Tibial nerve (tissue), 4 donors: ENCODE results near the gene GRHL1. TPM values are rescaled to one million over a fixed set of nuclear protein-coding genes. Genes with fewer than 3 reads are reported as not detected.
"Not testable (repeated sequence)": the region's sequence is repeated elsewhere in the genome, so short reads cannot be mapped to it uniquely, and the experiment has no call there.

ENCODE experiments used
- DNase-seq, 2 donors: peaks; one replicate each; pipeline ENCODE4 v3.0.0-alpha.2; 2019; ENCODE audit warnings: low spot score in 2 of 2
- H3K27ac ChIP-seq, 4 donors: fragments of 200-600 bp; sonication (generic) in 3 of 4; one replicate each; pipeline ENCODE4 v1.5.1; 2017 to 2019; ENCODE audit warnings: mild to moderate bottlenecking in 1 of 4
- H3K27me3 ChIP-seq, 2 donors: fragments of 200-600 bp; sonication (generic) in 1 of 2; one replicate each; pipeline versions ENCODE4 v1.5.1 to v1.6.0; 2017 to 2019
- H3K36me3 ChIP-seq, 3 donors: fragments of 200-600 bp; sonication (generic); one replicate each; pipeline ENCODE4 v1.5.1; 2018 to 2019
- H3K4me1 ChIP-seq, 4 donors: fragments of 200-600 bp; sonication (generic) in 3 of 4; one replicate each; pipeline ENCODE4 v1.5.1; 2017 to 2019
- H3K4me3 ChIP-seq, 4 donors: fragments of 200-600 bp; sonication (generic) in 3 of 4; one replicate each; pipeline ENCODE4 v1.5.1; 2017 to 2019; ENCODE audit warnings: mild to moderate bottlenecking in 1 of 4, moderate library complexity in 1 of 4
- H3K9me3 ChIP-seq, 4 donors: fragments of 200-600 bp; sonication (generic) in 3 of 4; one replicate each; pipeline ENCODE4 v1.5.1; 2017 to 2019
- EP300 ChIP-seq, 2 donors: sonication (generic); formaldehyde crosslinking; IDR thresholded peaks; one replicate each; pipeline ENCODE4 v1.6.1; 2017; ENCODE audit warnings: antibody characterized with exemption in 2 of 2, mild to moderate bottlenecking in 1 of 2
- POLR2A ChIP-seq, 2 donors: fragments of 450-650 bp; IDR thresholded peaks; one replicate each; pipeline ENCODE4 v1.6.1; 2017; ENCODE audit warnings: antibody characterized with exemption in 2 of 2, mild to moderate bottlenecking in 2 of 2, moderate library complexity in 2 of 2
- WGBS, 2 donors: methylation state at CpG; one replicate each; pipeline ENCODE4 v1.1.5; 2018; 5-methylcytosine and 5-hydroxymethylcytosine counted together
- total RNA-seq, 4 donors: library from RNA; depleted of rRNA; stranded (reverse); fragments of >200 nt; gene quantifications; one replicate each; pipeline ENCODE4 v1.1.0, GENCODE V29; 2016
- TF ChIP-seq, protein P1 (sequence below), 5 experiments: fragments of 200-600 bp in 3 of 5; fragments of 450-650 bp in 2 of 5; sonication (generic) in 3 of 5; IDR thresholded peaks; one replicate each; pipeline ENCODE4 v1.5.1; 2016 to 2019; ENCODE audit warnings: antibody characterized with exemption in 5 of 5, mild to moderate bottlenecking in 3 of 5, moderate library complexity in 2 of 5

The GRHL1 gene
- total RNA-seq, 4 donors from 2014 or later, result 0.66 to 4.2 (median 2.3) TPM; not detected in 1

GRCh38 chr2:10008809-10009176 is 57.3 kb downstream of the GRHL1 start:
- Histone ChIP-seq H3K4me1 (peaks cover 0 to 43% (median 22%) of the 10 kb centered on the region in 4 donors), H3K27me3 (no peaks in the 10 kb centered on the region), H3K9me3 (no peaks in the 10 kb centered on the region), H3K27ac (peak overlapping the region in 2 of 4 donors; percentile 65 to 74), H3K4me3 (no peak overlapping the region), H3K36me3 (no peaks in the 10 kb centered on the region)
- TF ChIP-seq EP300 (IDR thresholded peaks at IDR 0.05) (no peak), POLR2A (IDR thresholded peaks at IDR 0.05) (no peak)
- TF ChIP-seq, protein P1, sequence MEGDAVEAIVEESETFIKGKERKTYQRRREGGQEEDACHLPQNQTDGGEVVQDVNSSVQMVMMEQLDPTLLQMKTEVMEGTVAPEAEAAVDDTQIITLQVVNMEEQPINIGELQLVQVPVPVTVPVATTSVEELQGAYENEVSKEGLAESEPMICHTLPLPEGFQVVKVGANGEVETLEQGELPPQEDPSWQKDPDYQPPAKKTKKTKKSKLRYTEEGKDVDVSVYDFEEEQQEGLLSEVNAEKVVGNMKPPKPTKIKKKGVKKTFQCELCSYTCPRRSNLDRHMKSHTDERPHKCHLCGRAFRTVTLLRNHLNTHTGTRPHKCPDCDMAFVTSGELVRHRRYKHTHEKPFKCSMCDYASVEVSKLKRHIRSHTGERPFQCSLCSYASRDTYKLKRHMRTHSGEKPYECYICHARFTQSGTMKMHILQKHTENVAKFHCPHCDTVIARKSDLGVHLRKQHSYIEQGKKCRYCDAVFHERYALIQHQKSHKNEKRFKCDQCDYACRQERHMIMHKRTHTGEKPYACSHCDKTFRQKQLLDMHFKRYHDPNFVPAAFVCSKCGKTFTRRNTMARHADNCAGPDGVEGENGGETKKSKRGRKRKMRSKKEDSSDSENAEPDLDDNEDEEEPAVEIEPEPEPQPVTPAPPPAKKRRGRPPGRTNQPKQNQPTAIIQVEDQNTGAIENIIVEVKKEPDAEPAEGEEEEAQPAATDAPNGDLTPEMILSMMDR (IDR thresholded peaks at IDR 0.05), result no peak
- no peak for DNase-seq
- WGBS, 2 donors, result 77 to 82% methylated on average over 9 of the region's 9 CpGs

DNA sequence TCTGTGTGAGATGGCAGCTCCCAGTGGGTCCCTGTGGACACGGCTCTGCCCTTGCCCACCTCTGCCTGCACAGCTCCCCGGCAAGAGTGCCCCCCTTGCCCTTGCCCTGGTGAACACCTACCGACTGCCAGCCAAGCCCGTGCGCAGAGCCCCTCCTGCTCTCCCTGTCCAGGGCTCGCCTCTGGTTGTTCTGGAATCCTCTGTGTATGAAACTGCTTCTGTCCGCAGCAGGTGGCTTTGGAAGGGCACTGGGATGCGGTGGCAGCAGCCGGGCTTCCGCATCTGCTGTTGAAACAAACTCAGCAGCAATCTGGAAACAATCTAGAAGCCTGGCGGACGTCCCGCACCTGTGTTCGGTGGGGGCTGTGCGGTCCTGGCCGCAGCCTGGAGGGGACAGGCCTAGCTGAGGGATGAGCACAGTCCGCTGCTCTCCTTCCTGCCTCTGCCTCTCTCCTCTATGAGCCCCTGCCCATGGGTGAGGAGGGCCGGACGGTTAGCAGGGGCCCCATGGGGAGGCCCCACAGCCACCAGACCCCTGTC is 57.8 kb downstream of the GRHL1 start:
- WGBS, 2 donors, result 86 to 90% methylated on average over 7 to 17 of the region's 19 CpGs
- Histone ChIP-seq H3K4me3 (no peak overlapping the region), H3K9me3 (no peaks in the 10 kb centered on the region), H3K4me1 (peaks cover 0 to 43% (median 22%) of the 10 kb centered on the region in 4 donors), H3K27me3 (no peaks in the 10 kb centered on the region), H3K27ac (peak overlapping the region; percentile 31 to 74 (median 54)), H3K36me3 (no peaks in the 10 kb centered on the region)
- no peak for TF ChIP-seq EP300 (IDR thresholded peaks at IDR 0.05)
- TF ChIP-seq POLR2A (IDR thresholded peaks at IDR 0.05), result no peak
- TF ChIP-seq, protein P1 (IDR thresholded peaks at IDR 0.05), result no peak
- DNase-seq, result no peak

GRCh38 chr2:10009811-10010781 is 58.6 kb downstream of the GRHL1 start:
- H3K36me3 ChIP-seq, result no peaks in the 10 kb centered on the region
- peak overlapping the region; percentile 31 to 74 (median 54) for H3K27ac ChIP-seq
- H3K27me3 ChIP-seq, result no peaks in the 10 kb centered on the region
- peaks cover 0 to 43% (median 22%) of the 10 kb centered on the region in 4 donors for H3K4me1 ChIP-seq
- peak in 1 of 2 donors; percentile 49 for DNase-seq
- no peaks in the 10 kb centered on the region for H3K9me3 ChIP-seq
- H3K4me3 ChIP-seq, result no peak overlapping the region
- peak; percentile 61 to 66 for TF ChIP-seq EP300 (IDR thresholded peaks at IDR 0.05)
- no peak for TF ChIP-seq POLR2A (IDR thresholded peaks at IDR 0.05)
- TF ChIP-seq, protein P1 (IDR thresholded peaks at IDR 0.05), result no peak
- 63 to 66% methylated on average over 28 to 35 of the region's 36 CpGs for WGBS, 2 donors

DNA sequence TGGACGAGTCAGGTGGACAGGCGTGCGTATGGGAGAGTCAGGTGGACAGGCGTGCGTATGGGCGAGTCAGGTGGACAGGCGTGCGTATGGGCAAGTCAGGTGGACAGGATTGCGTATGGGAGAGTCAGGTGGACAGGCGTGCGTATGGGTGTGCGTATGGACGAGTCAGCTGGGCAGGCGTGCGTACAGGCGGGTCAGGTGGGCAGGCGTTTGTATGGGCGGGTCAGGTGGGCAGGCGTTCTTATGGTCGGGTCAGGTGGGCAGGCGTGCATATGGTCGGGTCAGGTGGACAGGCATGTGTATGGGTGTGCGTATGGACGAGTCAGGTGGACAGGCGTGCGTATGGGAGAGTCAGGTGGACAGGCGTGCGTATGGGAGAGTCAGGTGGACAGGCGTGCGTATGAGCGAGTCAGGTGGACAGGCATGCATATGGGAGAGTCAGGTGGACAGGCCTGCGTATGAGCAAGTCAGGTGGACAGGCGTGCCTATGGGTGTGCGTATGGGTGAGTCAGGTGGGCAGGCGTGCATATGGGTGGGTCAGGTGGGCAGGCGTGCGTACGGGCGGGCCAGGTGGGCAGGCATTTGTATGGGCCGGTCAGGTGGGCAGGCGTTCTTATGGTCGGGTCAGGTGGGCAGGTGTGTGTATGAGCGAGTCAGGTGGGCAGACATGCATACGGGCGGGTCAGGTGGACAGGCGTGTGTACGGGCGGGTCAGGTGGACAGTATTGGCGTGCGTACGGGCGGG is 59.5 kb downstream of the GRHL1 start:
- 93 to 95% methylated on average over 52 of the region's 52 CpGs for WGBS, 2 donors
- H3K36me3 ChIP-seq, H3K27ac ChIP-seq, DNase-seq, H3K9me3 ChIP-seq, H3K4me3 ChIP-seq, H3K27me3 ChIP-seq: not testable (repeated sequence)
- H3K4me1 ChIP-seq, result peaks cover 0 to 43% (median 22%) of the 10 kb centered on the region in 4 donors

DNA sequence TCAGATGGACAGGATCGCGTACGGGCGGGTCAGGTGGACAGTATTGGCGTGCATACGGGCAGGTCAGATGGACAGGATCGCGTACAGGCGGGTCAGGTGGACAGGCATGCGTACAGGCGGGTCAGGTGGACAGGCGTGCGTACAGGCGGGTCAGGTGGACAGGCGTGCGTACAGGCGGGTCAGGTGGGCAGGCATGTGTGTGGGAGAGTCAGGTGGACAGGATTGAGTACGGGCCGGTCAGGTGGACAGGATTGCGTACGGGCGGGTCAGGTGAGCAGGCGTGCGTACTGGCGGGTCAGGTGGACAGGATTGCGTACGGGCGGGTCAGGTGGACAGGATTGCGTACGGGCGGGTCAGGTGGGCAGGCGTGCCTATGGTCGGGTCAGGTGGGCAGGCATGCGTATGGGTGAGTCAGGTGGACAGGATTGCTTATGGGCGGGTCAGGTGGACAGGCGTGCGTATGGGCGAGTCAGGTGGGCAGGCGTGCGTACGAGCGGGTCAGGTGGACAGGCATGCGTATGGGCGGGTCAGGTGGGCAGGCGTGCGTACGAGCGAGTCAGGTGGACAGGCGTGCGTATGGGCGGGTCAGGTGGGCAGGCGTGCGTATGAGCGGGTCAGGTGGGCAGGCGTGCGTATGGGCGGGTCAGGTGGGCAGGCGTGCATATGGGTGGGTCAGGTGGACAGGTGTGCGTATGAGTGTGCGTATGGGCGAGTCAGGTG is 60.3 kb downstream of the GRHL1 start:
- not testable (repeated sequence) for DNase-seq, H3K9me3 ChIP-seq
- WGBS, 2 donors, result 92 to 93% methylated on average over 61 of the region's 61 CpGs

DNA sequence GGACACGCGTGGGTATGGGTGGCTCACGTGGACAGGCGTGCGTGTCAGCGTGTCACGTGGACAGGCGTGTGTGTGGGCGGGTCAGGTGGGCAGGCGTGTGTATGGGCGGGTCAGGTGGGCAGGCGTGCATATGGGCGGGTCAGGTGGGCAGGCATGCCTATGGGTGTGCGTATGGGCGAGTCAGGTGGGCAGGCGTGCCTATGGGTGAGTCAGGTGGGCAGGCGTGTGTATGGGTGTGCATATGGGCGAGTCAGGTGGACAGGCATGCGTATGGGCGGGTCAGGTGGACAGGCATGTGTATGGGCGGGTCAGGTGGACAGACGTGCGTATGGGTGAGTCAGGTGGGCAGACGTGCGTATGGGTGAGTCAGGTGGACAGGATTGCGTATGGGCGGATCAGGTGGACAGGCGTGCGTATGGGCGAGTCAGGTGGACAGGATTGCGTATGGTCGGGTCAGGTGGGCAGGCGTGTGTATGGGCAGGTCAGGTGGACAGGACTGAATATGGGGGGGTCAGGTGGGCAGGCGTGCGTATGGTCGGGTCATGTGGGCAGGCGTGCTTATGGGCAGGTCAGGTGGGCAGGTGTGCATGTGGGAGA is 61.0 kb downstream of the GRHL1 start:
- not testable (repeated sequence) for H3K9me3 ChIP-seq, H3K36me3 ChIP-seq, DNase-seq, H3K27me3 ChIP-seq, H3K4me3 ChIP-seq, H3K27ac ChIP-seq
- WGBS, 2 donors, result 94% methylated on average over 37 of the region's 37 CpGs
- H3K4me1 ChIP-seq, result peaks cover 0 to 33% (median 20%) of the 10 kb centered on the region in 4 donors

More for the DNA sequence above, 60.3 kb downstream of the GRHL1 start:
- H3K27me3 ChIP-seq, H3K36me3 ChIP-seq, H3K27ac ChIP-seq, H3K4me3 ChIP-seq: not testable (repeated sequence)
- peaks cover 0 to 39% (median 22%) of the 10 kb centered on the region in 4 donors for H3K4me1 ChIP-seq
